ENCODE measurements around the gene EDC4.
"Not testable (repeated sequence)": the region's sequence is repeated elsewhere in the genome, so short reads cannot be mapped to it uniquely, and the experiment has no call there.

Gene EDC4, protein sequence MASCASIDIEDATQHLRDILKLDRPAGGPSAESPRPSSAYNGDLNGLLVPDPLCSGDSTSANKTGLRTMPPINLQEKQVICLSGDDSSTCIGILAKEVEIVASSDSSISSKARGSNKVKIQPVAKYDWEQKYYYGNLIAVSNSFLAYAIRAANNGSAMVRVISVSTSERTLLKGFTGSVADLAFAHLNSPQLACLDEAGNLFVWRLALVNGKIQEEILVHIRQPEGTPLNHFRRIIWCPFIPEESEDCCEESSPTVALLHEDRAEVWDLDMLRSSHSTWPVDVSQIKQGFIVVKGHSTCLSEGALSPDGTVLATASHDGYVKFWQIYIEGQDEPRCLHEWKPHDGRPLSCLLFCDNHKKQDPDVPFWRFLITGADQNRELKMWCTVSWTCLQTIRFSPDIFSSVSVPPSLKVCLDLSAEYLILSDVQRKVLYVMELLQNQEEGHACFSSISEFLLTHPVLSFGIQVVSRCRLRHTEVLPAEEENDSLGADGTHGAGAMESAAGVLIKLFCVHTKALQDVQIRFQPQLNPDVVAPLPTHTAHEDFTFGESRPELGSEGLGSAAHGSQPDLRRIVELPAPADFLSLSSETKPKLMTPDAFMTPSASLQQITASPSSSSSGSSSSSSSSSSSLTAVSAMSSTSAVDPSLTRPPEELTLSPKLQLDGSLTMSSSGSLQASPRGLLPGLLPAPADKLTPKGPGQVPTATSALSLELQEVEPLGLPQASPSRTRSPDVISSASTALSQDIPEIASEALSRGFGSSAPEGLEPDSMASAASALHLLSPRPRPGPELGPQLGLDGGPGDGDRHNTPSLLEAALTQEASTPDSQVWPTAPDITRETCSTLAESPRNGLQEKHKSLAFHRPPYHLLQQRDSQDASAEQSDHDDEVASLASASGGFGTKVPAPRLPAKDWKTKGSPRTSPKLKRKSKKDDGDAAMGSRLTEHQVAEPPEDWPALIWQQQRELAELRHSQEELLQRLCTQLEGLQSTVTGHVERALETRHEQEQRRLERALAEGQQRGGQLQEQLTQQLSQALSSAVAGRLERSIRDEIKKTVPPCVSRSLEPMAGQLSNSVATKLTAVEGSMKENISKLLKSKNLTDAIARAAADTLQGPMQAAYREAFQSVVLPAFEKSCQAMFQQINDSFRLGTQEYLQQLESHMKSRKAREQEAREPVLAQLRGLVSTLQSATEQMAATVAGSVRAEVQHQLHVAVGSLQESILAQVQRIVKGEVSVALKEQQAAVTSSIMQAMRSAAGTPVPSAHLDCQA (N-terminal part only)

DNA sequence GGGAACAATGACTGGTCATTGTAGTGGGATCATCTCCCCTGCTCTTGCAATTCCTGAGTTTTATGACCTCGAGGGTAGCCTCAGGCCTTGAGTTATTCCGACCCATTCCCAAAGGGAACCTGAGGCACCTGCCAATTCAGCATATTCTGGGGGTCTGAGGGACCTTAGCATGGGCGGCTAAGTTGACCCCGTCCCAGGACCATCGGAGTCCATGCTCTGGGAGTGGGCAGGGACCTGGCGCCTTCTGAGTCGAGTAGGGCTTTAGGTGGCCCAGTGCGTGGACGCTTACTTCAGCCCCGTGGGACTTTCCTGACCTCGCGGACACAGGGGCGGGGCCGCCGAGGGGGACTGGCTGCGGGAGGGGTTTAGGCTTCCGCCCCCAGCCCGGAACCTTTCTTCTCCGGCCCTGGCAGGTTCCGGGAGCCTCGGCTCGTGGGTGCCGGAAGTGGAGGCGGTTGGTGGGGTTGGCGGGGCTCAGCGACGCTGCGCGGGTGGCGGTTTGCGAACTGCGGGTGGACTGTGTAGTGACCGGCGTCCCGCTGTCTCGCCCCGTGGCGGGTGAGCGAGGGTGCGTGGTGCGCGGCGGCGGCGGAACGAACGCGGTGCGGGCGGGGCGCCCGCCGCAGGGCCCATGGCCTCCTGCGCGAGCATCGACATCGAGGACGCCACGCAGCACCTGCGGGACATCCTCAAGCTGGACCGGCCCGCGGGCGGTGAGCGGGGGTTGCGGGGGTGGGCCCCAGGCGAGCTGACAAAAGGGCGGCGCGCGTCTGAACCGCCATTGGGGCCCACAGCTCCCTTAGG lies at the start of gene EDC4:
EDC4 (plus strand) TSS at position 422 of the 804 bp plus-strand sequence; CDS start at position 632, 210 bp downstream.
- peak; percentile 55 for DNase-seq

GRCh38 chr16:67825119-67825518 lies 47.7 kb upstream of the EDC4 start:
- no peak for DNase-seq

DNA sequence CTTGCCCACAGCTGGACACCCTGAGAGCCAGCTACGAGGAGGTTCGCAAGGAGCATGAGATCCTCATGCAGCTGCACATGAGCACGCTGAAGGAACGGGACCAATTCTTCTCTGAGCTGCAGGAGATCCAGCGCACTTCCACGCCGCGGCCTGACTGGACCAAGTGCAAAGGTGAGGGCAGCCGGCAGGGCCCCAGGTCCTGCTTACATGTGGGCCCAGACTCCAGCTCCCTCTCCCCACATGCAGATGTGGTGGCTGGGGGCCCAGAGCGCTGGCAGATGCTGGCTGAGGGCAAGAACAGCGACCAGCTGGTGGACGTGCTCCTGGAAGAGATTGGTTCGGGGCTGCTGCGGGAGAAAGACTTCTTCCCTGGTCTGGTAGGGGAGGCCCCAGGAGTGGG lies 46.9 kb upstream of the EDC4 start:
- no peak for DNase-seq

DNA sequence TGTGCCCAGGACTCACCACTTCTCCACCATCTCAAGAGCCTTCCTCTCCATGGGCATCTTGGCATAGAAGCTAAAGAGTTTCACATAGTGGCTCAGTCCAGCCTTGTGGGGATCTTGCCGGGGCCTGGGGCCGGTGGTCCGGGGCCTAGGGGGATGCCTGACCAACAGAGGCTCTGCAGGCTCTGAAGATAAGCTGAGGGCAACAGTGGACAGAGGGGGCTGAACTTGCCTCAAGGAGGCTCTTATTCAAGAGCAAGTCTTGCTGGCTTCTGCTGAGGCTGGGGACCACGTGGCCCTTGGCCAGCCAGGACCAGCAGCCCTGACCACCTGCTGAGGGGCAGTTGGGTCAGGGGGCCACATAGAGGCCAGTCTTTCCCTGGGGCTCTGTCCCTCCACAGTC lies 44.2 kb upstream of the EDC4 start:
- no peak for DNase-seq

- DNase-seq, result no peak
These were observed 39.8 kb upstream of the EDC4 start for GRCh38 chr16:67833030-67833414.

- DNase-seq, result peak; percentile 84
These were observed 39.2 kb upstream of the EDC4 start for GRCh38 chr16:67833415-67834241.

DNA sequence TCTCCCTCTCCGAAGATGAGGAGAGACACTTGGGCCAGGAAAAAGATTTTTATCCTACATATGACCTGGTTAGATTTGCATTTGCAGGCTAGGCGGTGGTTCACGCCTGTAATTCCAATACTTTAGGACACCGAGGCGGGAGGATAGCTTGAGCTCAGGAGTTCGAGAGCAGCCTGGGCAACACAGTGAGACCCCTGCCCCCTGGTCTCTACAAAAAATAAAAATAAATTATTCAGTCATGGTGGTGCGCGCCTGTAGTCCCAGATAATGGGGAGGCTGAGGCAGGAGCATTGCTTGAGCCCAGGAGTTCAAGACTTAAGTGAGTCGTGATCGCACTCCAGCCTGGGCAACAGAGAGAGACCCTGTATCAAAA lies 38.6 kb upstream of the EDC4 start:
- no peak for DNase-seq

- DNase-seq, result not testable (repeated sequence)
These were observed 35.7 kb upstream of the EDC4 start for GRCh38 chr16:67837190-67837589.

- no peak for DNase-seq
These were observed 35.0 kb upstream of the EDC4 start for GRCh38 chr16:67837811-67838210.

GRCh38 chr16:67841198-67841815 lies 31.5 kb upstream of the EDC4 start:
- DNase-seq, result peak; percentile 12

GRCh38 chr16:67841816-67842508 lies 30.9 kb upstream of the EDC4 start, which contains the start of gene THAP11:
THAP11 (plus strand) TSS chr16:67842320; CDS start chr16:67842555, 235 bp downstream.
- DNase-seq, result peak; percentile 91

- DNase-seq, result peak; percentile 44
These were observed 30.1 kb upstream of the EDC4 start for GRCh38 chr16:67842509-67843342.

- no peak for DNase-seq
These were observed 29.5 kb upstream of the EDC4 start for GRCh38 chr16:67843343-67843765.

DNA sequence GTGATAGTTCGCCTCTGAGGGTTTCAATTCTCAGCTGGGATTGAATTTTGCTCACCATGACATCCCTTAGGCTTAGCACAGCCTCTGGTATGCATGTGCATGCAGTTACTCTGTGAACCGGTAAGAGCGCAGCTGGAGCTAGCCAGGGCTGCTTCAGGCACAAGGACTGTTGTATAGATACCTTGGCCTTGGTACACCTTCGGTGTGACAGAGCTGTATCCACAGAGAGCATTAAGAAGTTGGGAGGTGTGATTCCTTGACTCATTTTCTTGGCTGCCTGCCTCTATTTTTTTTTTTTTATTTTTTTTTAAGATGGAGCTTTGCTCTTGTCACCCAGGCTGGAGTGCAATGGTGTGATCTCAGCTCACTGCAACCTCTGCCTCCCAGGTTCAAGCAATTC lies 28.4 kb upstream of the EDC4 start:
- DNase-seq, result no peak

DNA sequence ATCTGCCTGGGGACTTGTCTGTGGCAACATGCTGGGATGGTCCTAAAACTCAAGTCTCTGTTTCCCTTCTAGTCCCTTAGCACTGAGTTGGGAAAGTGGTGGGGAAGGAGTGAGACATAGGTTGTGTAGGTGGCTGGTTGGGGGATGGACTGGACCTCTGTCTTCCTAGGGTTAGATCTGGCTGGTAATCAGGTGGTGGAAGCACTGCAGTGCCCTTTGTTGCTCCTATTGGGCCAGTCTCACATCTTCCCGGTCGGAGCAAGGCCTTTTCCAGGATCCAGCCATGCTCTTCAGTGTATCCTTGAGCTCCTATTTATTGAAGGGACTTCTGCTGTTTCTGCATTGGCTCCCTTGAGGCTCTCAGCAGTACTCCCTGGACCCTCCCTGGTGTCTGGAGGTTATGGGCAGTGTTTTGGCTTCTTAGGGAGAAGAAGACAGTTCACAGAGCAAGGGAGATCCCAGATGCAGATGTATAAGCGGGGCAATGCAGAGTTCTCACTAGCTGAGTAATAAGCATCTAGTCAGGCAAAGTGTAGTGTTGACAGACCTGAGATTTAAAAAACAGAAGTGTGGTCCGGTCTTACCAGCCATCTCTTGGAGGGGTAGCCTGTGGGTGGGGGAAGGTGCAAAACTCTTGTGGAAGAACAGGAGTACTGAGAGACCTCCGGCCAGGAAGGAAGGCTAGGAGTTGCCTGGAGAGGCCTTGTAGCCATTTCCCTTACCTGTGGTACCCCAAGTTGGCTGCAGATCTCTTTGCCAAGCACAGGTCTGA lies 27.4 kb upstream of the EDC4 start:
- DNase-seq, result no peak

- DNase-seq, result no peak
These were observed 26.9 kb upstream of the EDC4 start for GRCh38 chr16:67846063-67846319.

- peak; percentile 92 for DNase-seq
These were observed 26.4 kb upstream of the EDC4 start, which contains the start of gene NUTF2 for GRCh38 chr16:67846320-67847063. NUTF2 (plus strand) TSS chr16:67846933; CDS start chr16:67865131, 18,198 bp downstream.

Data from NCI-H146 (cell line).